Thyroid gland (tissue), 4 donors: ENCODE measurements around the gene MALAT1. TPM values are rescaled to one million over a fixed set of nuclear protein-coding genes. Genes with fewer than 3 reads are reported as not detected.

Experiments used
- DNase-seq, 2 donors: peaks; one replicate each; pipeline ENCODE4 v3.0.0-alpha.2; 2019
- H3K27ac ChIP-seq, 3 donors: fragments of 200-600 bp; sonication (generic); 1 replicate in 2 of 3; 2 replicates in 1 of 3; pipeline ENCODE4 v1.5.1; 2016 to 2019; ENCODE audit warnings: mild to moderate bottlenecking in 1 of 3, moderate library complexity in 1 of 3
- H3K27me3 ChIP-seq: fragments of 200-600 bp; sonication (generic); one replicate; pipeline ENCODE4 v1.5.1; 2019
- H3K36me3 ChIP-seq, 2 donors: fragments of 200-600 bp; sonication (generic); one replicate each; pipeline ENCODE4 v1.5.1; 2016 to 2019
- H3K4me1 ChIP-seq, 2 donors: fragments of 200-600 bp; sonication (generic); one replicate each; pipeline ENCODE4 v1.5.1; 2017 to 2019
- H3K4me3 ChIP-seq, 3 donors: fragments of 200-600 bp; sonication (generic); replicated peaks in 1 of 3; 1 replicate in 2 of 3; 2 replicates in 1 of 3; pipeline ENCODE4 v1.5.1; 2016; ENCODE audit warnings: mild to moderate bottlenecking in 1 of 3
- H3K9me3 ChIP-seq: fragments of 200-600 bp; sonication (generic); one replicate; pipeline ENCODE4 v1.5.1; 2017
- CTCF ChIP-seq, 6 experiments: fragments of 200-600 bp in 3 of 6; fragments of 450-650 bp in 3 of 6; sonication (generic) in 3 of 6; IDR thresholded peaks; one replicate each; pipeline ENCODE4 v1.5.1; 2016 to 2019; ENCODE audit warnings: antibody characterized with exemption in 6 of 6, mild to moderate bottlenecking in 2 of 6, inconsistent platforms in 1 of 6, moderate library complexity in 1 of 6
- POLR2A ChIP-seq, 2 donors: fragments of 450-650 bp; IDR thresholded peaks; one replicate each; pipeline ENCODE4 v1.6.1; 2017; ENCODE audit warnings: antibody characterized with exemption in 2 of 2, mild to moderate bottlenecking in 2 of 2, moderate library complexity in 1 of 2
- WGBS, 2 donors: methylation state at CpG; one replicate each; pipeline ENCODE4 v1.1.5; 2017; 5-methylcytosine and 5-hydroxymethylcytosine counted together
- intact Hi-C: fragments of 100-400 bp; cut with DNase I; formaldehyde crosslinking; loops from one replicate; pipeline ENCODE4 v1.15.1; 2023
- total RNA-seq, 4 donors: library from RNA; depleted of rRNA; stranded (reverse); fragments of >200 nt; gene quantifications; one replicate each; pipeline ENCODE4 v1.2.3, GENCODE V29; 2016

MALAT1 gene
- total RNA-seq, 4 donors from 2014 or later: 20,994 to 36,233 (median 26,043) TPM

GRCh38 chr11:65482306-65482850, 16.5 kb upstream of the MALAT1 start:
- no peak for TF ChIP-seq POLR2A (IDR thresholded peaks at IDR 0.05)
- DNase-seq: no peak
- Histone ChIP-seq H3K9me3 (no peaks in the 10 kb centered on the region), H3K27ac (no peak overlapping the region), H3K4me3 (no peak overlapping the region), H3K4me1 (peaks cover 43 to 59% of the 10 kb centered on the region in 2 donors), H3K27me3 (no peaks in the 10 kb centered on the region), H3K36me3 (no peaks in the 10 kb centered on the region)
- intact Hi-C loops: no loop called here
- 94 to 100% methylated on average over 2 of the region's 2 CpGs for WGBS, 2 donors

DNA sequence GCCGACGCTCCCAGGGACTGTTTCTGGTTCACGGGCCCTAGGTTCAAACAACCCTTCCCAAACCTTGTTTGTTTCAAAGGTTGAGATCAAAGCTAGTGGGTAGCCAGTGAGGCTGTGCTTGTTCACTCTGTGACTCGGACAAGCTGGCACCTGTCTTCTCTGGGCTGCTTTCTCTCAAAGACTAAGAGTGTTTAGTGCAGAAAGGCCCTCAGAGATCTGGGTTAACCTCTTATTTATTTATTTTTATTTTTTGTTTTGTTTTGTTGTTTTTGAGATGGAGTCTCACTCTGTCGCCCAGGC, 13.0 kb upstream of the MALAT1 start:
- Histone ChIP-seq H3K27me3 (no peaks in the 10 kb centered on the region), H3K36me3 (no peaks in the 10 kb centered on the region), H3K9me3 (no peaks in the 10 kb centered on the region), H3K4me1 (peaks cover 52 to 66% of the 10 kb centered on the region in 2 donors), H3K27ac (peak overlapping the region; percentile 97 to 99 (median 98)), H3K4me3 (no peak overlapping the region)
- intact Hi-C loops: no loop called here
- WGBS, 2 donors: 46 to 49% methylated on average over 5 of the region's 5 CpGs
- peak; percentile 23 to 33 for DNase-seq
- no peak for TF ChIP-seq CTCF (IDR thresholded peaks at IDR 0.05)
- TF ChIP-seq POLR2A (IDR thresholded peaks at IDR 0.05): no peak

- TF ChIP-seq CTCF (IDR thresholded peaks at IDR 0.05): no peak
- Histone ChIP-seq H3K4me3 (no peak overlapping the region), H3K27ac (peak overlapping the region; percentile 97 to 99 (median 98)), H3K27me3 (no peaks in the 10 kb centered on the region), H3K36me3 (no peaks in the 10 kb centered on the region), H3K4me1 (peaks cover 62 to 66% of the 10 kb centered on the region in 2 donors), H3K9me3 (no peaks in the 10 kb centered on the region)
- DNase-seq: no peak
- intact Hi-C loops: no loop called here
- WGBS, 2 donors: 63 to 66% methylated on average over 10 of the region's 10 CpGs
These were observed 12.0 kb upstream of the MALAT1 start for GRCh38 chr11:65486570-65487466.

DNA sequence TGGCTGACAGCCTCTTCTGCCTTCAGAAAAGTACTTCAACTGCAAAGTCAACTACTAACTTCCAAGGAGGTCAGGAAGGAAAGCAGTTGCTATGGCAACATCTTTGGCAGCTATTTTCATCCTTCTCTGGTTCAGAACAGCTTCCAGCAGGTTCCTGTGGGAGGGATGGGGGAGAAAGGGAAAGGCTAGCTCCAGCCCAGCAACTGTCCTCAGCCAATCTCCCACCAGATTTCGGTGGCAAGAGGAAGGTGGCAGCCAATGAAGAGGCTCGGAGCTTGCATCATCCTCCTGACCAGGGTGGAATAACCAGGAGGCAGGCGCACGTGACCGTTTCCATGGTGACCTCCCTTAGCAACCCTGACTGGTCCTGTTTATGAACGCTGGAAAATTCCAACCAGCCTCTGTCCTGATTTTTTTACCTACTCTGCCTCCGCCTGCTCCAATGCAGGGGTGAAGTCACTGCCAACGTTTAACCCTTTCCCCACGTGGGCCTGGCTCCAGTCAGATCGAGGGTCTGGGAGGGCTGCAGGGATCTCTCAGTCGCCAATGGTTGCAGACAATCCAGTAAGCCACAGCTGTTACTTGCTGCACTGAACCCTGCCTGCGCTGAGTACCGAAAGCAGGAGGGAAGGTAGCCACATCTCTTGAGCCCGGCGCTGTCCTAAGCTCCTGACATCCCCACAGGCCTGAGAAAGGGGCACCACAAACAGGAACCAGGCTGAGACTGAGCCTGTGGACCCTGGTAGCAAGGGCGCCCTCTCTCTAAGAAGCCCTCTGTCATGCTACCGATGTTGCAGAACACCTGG, 11.2 kb upstream of the MALAT1 start:
- WGBS, 2 donors: 3 to 7% methylated on average over 12 to 17 of the region's 17 CpGs
- TF ChIP-seq POLR2A (IDR thresholded peaks at IDR 0.05) (peak in 1 of 2 donors; percentile 58), CTCF (IDR thresholded peaks at IDR 0.05) (peak in 1 of 6 experiments; percentile 27)
- H3K36me3 ChIP-seq: no peaks in the 10 kb centered on the region
- peak overlapping the region; percentile 98 to 100 (median 99) for H3K27ac ChIP-seq
- peak; percentile 100 for DNase-seq
- no peaks in the 10 kb centered on the region for H3K9me3 ChIP-seq
- H3K4me1 ChIP-seq: peaks cover 70 to 74% of the 10 kb centered on the region in 2 donors
- intact Hi-C loops: no loop called here
- H3K27me3 ChIP-seq: no peaks in the 10 kb centered on the region
- peak overlapping the region in 1 of 3 donors; percentile 16 for H3K4me3 ChIP-seq

DNA sequence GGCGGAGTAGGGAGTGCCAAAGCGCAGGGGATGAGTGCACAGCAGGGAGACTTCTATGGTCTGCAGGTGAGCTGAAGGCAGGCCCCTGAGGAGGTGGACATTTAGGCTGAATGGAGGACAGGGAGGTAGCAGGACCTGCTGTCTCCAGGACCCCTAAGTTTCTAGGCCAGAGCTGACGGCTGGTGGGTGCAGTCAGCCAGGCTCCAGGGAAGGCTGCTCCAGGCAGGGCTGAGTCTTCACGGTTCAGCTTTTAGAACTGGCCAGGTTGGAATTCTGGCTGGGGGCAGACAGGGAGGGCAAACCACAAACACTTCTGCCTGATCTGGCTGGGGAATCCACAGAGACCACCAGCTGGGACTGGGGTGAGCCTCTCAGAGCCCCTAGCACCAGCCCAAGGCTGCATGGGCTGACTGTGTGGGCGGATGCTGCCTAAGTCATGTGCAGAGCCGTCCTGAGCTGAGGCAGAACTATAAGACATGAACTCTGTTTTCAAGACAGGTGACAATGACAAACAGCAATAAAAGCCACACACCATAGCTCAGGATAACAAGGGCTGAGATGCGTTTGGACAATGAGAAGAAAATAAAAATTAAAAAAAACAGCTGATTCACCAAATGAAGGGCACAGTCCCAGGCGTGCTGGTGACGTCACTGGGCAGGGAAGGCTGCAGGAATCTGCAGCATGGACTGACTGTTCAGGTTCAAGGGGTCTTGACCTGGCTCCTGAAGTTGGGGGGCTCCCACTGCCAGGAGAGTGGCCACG, 10.4 kb upstream of the MALAT1 start:
- Histone ChIP-seq H3K27me3 (no peaks in the 10 kb centered on the region), H3K36me3 (no peaks in the 10 kb centered on the region), H3K9me3 (no peaks in the 10 kb centered on the region), H3K27ac (peak overlapping the region; percentile 98 to 100 (median 99)), H3K4me1 (peaks cover 78 to 82% of the 10 kb centered on the region in 2 donors), H3K4me3 (peak overlapping the region in 1 of 3 donors; percentile 16)
- TF ChIP-seq CTCF (IDR thresholded peaks at IDR 0.05) (no peak), POLR2A (IDR thresholded peaks at IDR 0.05) (peak in 1 of 2 donors; percentile 3)
- peak; percentile 63 to 66 for DNase-seq
- whole genome bisulfite sequencing, 2 donors: 18 to 33% methylated on average over 8 to 10 of the region's 10 CpGs
- intact Hi-C loops: no loop called here
